ENCODE data around the gene PPL. TPM values are rescaled to one million over a fixed set of nuclear protein-coding genes. Genes with fewer than 3 reads are reported as not detected.

The PPL gene
- total and polyA plus RNA-seq, 2 of the 13 experiments (the other 11 are each of a cell fraction or from before 2014, with no cell fraction given): 5.7 to 6.6 TPM

- FAIRE-seq (no peak), ATAC-seq (no peak), DNase-seq (ENCODE audit: low spot score) (no peak)
- H3K9ac ChIP-seq (ENCODE audit: insufficient read depth, low read depth, low read length): no peak overlapping the region
- intact Hi-C loops (cut with micrococcal nuclease; ENCODE audit: unreplicated experiment) (no loop called here), in situ Hi-C loops (cut with HindIII; ENCODE audit: extremely low pct_ligation_motif_present, low pct_unique_long_range_greater_than_20kb) (no loop called here)
- no TSS peak for BruUV-seq (replicated peaks)
- no peaks in the 10 kb centered on the region for H4K20me1 ChIP-seq (ENCODE audit: insufficient read depth, low read length)
- no peaks in the 10 kb centered on the region for H3K27me3 ChIP-seq (ENCODE audit: control insufficient read depth in 1 of 2, insufficient read depth in 2 of 2, low read length in 2 of 2)
- WGBS (ENCODE audit: low lambda C conversion rate): 62% methylated on average over 5 of the region's 5 CpGs
- TF ChIP-seq ZC3H4 (CRISPR knock-in tag; IDR thresholded peaks at IDR 0.05; ENCODE audit: borderline replicate concordance) (no peak), NR3C1 (CRISPR knock-in tag; IDR thresholded peaks at IDR 0.05) (no peak), RAD51 (IDR thresholded peaks at IDR 0.05; ENCODE audit: borderline replicate concordance) (no peak), ZNF672 (CRISPR knock-in tag; IDR thresholded peaks at IDR 0.05) (no peak), SIX4 (CRISPR knock-in tag; IDR thresholded peaks at IDR 0.05) (no peak), THAP8 (CRISPR knock-in tag; IDR thresholded peaks at IDR 0.05; ENCODE audit: borderline replicate concordance) (no peak), TFE3 (CRISPR knock-in tag; IDR thresholded peaks at IDR 0.05) (no peak), NFRKB (IDR thresholded peaks at IDR 0.05) (no peak), PHF21A (CRISPR knock-in tag; IDR thresholded peaks at IDR 0.05) (no peak), ZBTB42 (CRISPR knock-in tag; IDR thresholded peaks at IDR 0.05) (no peak), ZNF143 (CRISPR knock-in tag; IDR thresholded peaks at IDR 0.05) (no peak), ZNF484 (CRISPR knock-in tag; IDR thresholded peaks at IDR 0.05; ENCODE audit: borderline replicate concordance, low read depth) (no peak), THAP7 (CRISPR knock-in tag; IDR thresholded peaks at IDR 0.05) (no peak)
- no peaks in the 10 kb centered on the region for H3K79me2 ChIP-seq (ENCODE audit: insufficient read depth, low read length)
- H3K4me2 ChIP-seq (ENCODE audit: low read depth, low read length): no peak overlapping the region
- H3K9me3 ChIP-seq (ENCODE audit: low read length): no peaks in the 10 kb centered on the region
- ChIA-PET CTCF (ENCODE audit: low intra/inter-chr PET ratio, low total read pairs) (no interaction called here), POLR2A (interaction anchor here (1.4 kb wide), 1 partner anchor 23 kb away, joined by 4 read pairs; no protein-coding TSS in a partner anchor)
- no peak overlapping the region for H3K4me3 ChIP-seq (replicated peaks in 1 of 3; ENCODE audit: insufficient read depth in 1 of 3, low read depth in 2 of 3, low read length in 3 of 3)
- H3K4me1 ChIP-seq (ENCODE audit: insufficient read depth, low read length): peaks cover 32% of the 10 kb centered on the region
- no peak overlapping the region for H3K27ac ChIP-seq (ENCODE audit: extremely low read length, insufficient read depth, low read length)
- no peak overlapping the region for H2AFZ ChIP-seq (ENCODE audit: low read length)
- no peaks in the 10 kb centered on the region for H3K36me3 ChIP-seq (replicated peaks in 1 of 2; ENCODE audit: control insufficient read depth in 1 of 2, insufficient read depth in 2 of 2, low read length in 2 of 2)
Measured at GRCh38 chr16:4920826-4921225, 16.1 kb downstream of the PPL start.

Measured in HepG2 (cell line).